Measurements from ENCODE around the gene RGS7.
"Not testable (repeated sequence)": the region's sequence is repeated elsewhere in the genome, so short reads cannot be mapped to it uniquely, and the experiment has no call there.

The RGS7 gene

DNA sequence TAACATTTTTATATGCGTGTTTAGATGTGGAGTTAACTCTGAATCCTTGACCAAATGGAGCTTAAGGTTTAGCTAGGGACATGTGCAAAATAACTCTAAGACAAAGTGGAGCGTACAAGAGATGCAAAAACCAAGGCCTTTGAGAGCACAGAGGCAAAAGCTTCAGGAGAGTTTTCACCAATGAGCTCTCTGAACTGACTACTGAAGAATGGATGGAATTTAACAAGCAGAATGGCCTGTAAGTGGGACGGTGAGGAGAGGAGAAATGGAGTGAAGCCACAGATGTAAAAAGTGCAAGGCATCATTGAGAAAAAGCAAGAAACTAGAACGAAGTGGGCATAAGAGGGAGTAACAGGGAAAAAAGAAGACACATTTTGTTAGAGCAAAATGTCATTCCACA is 260.0 kb downstream of the RGS7 start:
- Histone ChIP-seq H3K9me3 (ENCODE audit: control insufficient read depth, low read length) (no peaks in the 10 kb centered on the region), H3K36me3 (ENCODE audit: control insufficient read depth, insufficient read depth, low read length) (no peaks in the 10 kb centered on the region), H3K27ac (no peak overlapping the region), H3K79me2 (no peaks in the 10 kb centered on the region), H3K4me3 (ENCODE audit: low read depth, low read length) (no peak overlapping the region), H3K4me1 (no peaks in the 10 kb centered on the region), H3K27me3 (ENCODE audit: control insufficient read depth, insufficient read depth, low read length) (no peaks in the 10 kb centered on the region), H2AFZ (no peak overlapping the region), H3K9ac (no peak overlapping the region), H3K4me2 (ENCODE audit: low read length) (no peak overlapping the region)
- TF ChIP-seq, protein P1, sequence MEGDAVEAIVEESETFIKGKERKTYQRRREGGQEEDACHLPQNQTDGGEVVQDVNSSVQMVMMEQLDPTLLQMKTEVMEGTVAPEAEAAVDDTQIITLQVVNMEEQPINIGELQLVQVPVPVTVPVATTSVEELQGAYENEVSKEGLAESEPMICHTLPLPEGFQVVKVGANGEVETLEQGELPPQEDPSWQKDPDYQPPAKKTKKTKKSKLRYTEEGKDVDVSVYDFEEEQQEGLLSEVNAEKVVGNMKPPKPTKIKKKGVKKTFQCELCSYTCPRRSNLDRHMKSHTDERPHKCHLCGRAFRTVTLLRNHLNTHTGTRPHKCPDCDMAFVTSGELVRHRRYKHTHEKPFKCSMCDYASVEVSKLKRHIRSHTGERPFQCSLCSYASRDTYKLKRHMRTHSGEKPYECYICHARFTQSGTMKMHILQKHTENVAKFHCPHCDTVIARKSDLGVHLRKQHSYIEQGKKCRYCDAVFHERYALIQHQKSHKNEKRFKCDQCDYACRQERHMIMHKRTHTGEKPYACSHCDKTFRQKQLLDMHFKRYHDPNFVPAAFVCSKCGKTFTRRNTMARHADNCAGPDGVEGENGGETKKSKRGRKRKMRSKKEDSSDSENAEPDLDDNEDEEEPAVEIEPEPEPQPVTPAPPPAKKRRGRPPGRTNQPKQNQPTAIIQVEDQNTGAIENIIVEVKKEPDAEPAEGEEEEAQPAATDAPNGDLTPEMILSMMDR (IDR thresholded peaks at IDR 0.05): no peak

DNA sequence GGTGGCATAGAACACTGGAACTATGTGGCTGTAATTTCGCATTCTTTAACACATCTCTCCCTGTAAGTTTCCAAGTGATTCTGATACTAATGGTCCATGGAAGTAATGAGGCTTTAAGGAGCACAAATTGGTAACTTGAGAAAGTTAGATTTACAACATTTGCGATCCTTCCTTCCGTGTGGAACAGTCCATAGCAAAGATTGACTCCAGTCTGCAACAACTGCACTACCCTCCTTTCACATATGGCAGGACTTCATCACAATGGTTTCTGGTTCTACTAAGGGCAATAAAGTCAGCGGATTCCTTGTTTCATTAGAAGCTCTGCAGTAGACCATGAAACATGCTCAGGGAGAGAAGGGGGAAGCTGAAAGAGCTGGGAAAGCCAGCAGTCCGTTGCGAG is 261.2 kb downstream of the RGS7 start:
- H2AFZ ChIP-seq: no peak overlapping the region
- no peaks in the 10 kb centered on the region for H3K9me3 ChIP-seq (ENCODE audit: control insufficient read depth, low read length)
- H3K4me2 ChIP-seq (ENCODE audit: low read length): no peak overlapping the region
- no peaks in the 10 kb centered on the region for H3K79me2 ChIP-seq
- H3K27me3 ChIP-seq (ENCODE audit: control insufficient read depth, insufficient read depth, low read length): no peaks in the 10 kb centered on the region
- no peaks in the 10 kb centered on the region for H3K4me1 ChIP-seq
- H3K4me3 ChIP-seq (ENCODE audit: low read depth, low read length): no peak overlapping the region
- TF ChIP-seq, protein P1 (IDR thresholded peaks at IDR 0.05): no peak
- no peak overlapping the region for H3K27ac ChIP-seq
- no peak overlapping the region for H3K9ac ChIP-seq
- no peaks in the 10 kb centered on the region for H3K36me3 ChIP-seq (ENCODE audit: control insufficient read depth, insufficient read depth, low read length)

DNA sequence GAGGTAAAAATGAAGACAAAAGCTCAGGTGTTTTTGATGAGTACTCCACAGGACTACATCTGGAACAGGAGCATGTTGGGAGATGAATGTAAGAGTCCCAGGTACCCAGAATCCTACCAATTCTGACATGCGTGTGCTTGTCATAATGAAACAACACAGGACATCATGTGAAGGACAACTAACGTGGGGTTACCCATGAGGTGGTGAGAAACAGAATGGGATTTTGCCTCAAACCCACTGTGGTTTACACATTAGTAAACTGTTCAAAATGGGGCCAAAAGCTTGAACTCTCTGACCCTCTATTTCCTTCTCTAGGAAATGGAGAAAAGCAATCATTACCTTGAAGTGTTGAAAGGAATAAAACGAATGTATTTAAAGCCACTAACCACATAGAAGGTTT is 266.2 kb downstream of the RGS7 start:
- Histone ChIP-seq H3K27me3 (ENCODE audit: control insufficient read depth, insufficient read depth, low read length) (no peaks in the 10 kb centered on the region), H3K9me3 (ENCODE audit: control insufficient read depth, low read length) (no peaks in the 10 kb centered on the region), H3K79me2 (no peaks in the 10 kb centered on the region), H3K27ac (no peak overlapping the region), H3K4me3 (ENCODE audit: low read depth, low read length) (no peak overlapping the region), H3K9ac (no peak overlapping the region), H3K36me3 (ENCODE audit: control insufficient read depth, insufficient read depth, low read length) (no peaks in the 10 kb centered on the region), H2AFZ (no peak overlapping the region), H3K4me1 (no peaks in the 10 kb centered on the region), H3K4me2 (ENCODE audit: low read length) (no peak overlapping the region)
- TF ChIP-seq, protein P1 (IDR thresholded peaks at IDR 0.05): no peak

DNA sequence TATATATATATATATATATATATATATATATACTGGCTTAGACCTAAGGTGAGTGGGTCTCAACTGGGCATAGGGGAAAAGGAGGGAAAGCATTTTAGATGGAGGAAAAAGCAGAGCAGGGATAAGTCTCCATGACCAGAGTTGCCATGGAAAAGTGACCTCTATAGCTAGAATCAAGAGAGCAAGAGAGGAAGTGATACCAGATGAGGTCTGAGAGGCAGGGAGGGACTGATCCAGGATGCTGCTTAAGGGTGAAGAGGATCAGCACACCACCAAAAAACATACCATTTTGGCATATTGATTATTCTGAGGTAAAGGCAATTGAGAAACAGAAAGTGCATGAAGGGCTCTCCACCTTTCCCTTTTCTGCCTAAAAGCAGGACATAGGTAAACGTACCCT is 267.9 kb downstream of the RGS7 start:
- not testable (repeated sequence) for H3K4me2 ChIP-seq (ENCODE audit: low read length); H3K27ac ChIP-seq; H3K9me3 ChIP-seq (ENCODE audit: control insufficient read depth, low read length)

DNA sequence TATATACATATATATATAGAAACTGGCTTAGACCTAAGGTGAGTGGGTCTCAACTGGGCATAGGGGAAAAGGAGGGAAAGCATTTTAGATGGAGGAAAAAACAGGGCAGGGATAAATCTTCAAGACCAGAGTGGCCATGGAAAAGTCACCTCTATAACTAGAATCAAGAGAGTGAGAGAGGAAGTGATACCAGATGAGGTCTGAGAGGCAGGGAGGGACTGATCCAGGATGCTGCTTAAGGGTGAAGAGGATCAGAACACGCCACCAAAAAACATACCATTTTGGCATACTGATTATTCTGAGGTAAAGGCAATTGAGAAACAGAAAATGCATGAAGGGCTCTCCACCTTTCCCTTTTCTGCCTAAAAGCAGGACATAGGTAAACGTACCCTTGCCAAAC is 268.9 kb downstream of the RGS7 start:
- H3K79me2 ChIP-seq; H2AFZ ChIP-seq; H3K9me3 ChIP-seq (ENCODE audit: control insufficient read depth, low read length): not testable (repeated sequence)

More for the DNA sequence above, 267.9 kb downstream of the RGS7 start:
- not testable (repeated sequence) for H3K79me2 ChIP-seq; H2AFZ ChIP-seq; H3K36me3 ChIP-seq (ENCODE audit: control insufficient read depth, insufficient read depth, low read length); H3K9ac ChIP-seq; H3K4me1 ChIP-seq; H3K27me3 ChIP-seq (ENCODE audit: control insufficient read depth, insufficient read depth, low read length); H3K4me3 ChIP-seq (ENCODE audit: low read depth, low read length)

DNA sequence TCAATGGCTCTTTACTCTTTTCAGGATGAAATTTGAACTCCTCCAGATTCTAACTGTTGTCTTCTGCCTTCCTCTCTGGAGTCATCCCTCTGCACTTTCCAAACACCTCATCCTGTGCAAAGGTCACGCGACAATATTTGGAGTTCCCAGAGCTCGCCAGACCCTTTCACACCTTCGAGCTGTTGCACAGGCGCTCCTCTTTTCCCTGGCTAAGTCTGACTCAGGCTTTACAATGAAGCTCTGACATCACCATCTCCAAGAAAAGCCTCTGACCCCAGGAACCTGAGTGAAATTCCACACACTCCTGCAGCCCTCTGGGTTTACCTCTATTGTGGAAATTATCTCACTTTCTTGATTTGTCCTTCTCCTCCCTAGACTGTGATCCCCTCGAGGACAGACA is 270.3 kb downstream of the RGS7 start:
- Histone ChIP-seq H3K9ac (no peak overlapping the region), H3K9me3 (ENCODE audit: control insufficient read depth, low read length) (no peaks in the 10 kb centered on the region), H3K79me2 (no peaks in the 10 kb centered on the region), H3K27me3 (ENCODE audit: control insufficient read depth, insufficient read depth, low read length) (no peaks in the 10 kb centered on the region), H3K27ac (no peak overlapping the region), H3K4me2 (ENCODE audit: low read length) (no peak overlapping the region), H3K4me1 (no peaks in the 10 kb centered on the region), H3K36me3 (ENCODE audit: control insufficient read depth, insufficient read depth, low read length) (no peaks in the 10 kb centered on the region), H2AFZ (no peak overlapping the region), H3K4me3 (ENCODE audit: low read depth, low read length) (no peak overlapping the region)
- TF ChIP-seq, protein P1 (IDR thresholded peaks at IDR 0.05): no peak

More for the DNA sequence above, 268.9 kb downstream of the RGS7 start:
- H3K4me3 ChIP-seq (ENCODE audit: low read depth, low read length); H3K9ac ChIP-seq; H3K27me3 ChIP-seq (ENCODE audit: control insufficient read depth, insufficient read depth, low read length); H3K36me3 ChIP-seq (ENCODE audit: control insufficient read depth, insufficient read depth, low read length); H3K4me1 ChIP-seq; H3K4me2 ChIP-seq (ENCODE audit: low read length); H3K27ac ChIP-seq: not testable (repeated sequence)

Measured in parathyroid adenoma (tissue), 2 donors.